NB4 (cell line): ENCODE data around the gene SLC25A26.

Source experiments
- MYC ChIP-seq: IDR thresholded peaks from 2 replicates; pipeline ENCODE4 v1.6.1; 2011; ENCODE audit warnings: low read depth, low read length
- POLR2A ChIP-seq: IDR thresholded peaks from 2 replicates; pipeline ENCODE4 v1.6.1; 2011; ENCODE audit warnings: mild to moderate bottlenecking; ENCODE audit not compliant: insufficient read length; ENCODE audit errors: extremely low read depth
- TF ChIP-seq, protein P1 (sequence below): IDR thresholded peaks from one replicate; pipeline ENCODE4 v1.5.1; 2012; ENCODE audit warnings: low read depth, low read length
- TF ChIP-seq, protein P2 (sequence below): IDR thresholded peaks from 2 replicates; pipeline ENCODE4 v1.6.1; 2011; ENCODE audit warnings: low read depth, low read length

- TF ChIP-seq POLR2A (no peak), MYC (no peak)
- TF ChIP-seq, protein P1, sequence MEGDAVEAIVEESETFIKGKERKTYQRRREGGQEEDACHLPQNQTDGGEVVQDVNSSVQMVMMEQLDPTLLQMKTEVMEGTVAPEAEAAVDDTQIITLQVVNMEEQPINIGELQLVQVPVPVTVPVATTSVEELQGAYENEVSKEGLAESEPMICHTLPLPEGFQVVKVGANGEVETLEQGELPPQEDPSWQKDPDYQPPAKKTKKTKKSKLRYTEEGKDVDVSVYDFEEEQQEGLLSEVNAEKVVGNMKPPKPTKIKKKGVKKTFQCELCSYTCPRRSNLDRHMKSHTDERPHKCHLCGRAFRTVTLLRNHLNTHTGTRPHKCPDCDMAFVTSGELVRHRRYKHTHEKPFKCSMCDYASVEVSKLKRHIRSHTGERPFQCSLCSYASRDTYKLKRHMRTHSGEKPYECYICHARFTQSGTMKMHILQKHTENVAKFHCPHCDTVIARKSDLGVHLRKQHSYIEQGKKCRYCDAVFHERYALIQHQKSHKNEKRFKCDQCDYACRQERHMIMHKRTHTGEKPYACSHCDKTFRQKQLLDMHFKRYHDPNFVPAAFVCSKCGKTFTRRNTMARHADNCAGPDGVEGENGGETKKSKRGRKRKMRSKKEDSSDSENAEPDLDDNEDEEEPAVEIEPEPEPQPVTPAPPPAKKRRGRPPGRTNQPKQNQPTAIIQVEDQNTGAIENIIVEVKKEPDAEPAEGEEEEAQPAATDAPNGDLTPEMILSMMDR = no peak
- TF ChIP-seq, protein P2, sequence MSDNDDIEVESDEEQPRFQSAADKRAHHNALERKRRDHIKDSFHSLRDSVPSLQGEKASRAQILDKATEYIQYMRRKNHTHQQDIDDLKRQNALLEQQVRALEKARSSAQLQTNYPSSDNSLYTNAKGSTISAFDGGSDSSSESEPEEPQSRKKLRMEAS = no peak
Measured at GRCh38 chr3:66266551-66266950, 45.8 kb downstream of the SLC25A26 start.
